ENCODE results near the gene ZNF628.

The ZNF628 gene

DNA sequence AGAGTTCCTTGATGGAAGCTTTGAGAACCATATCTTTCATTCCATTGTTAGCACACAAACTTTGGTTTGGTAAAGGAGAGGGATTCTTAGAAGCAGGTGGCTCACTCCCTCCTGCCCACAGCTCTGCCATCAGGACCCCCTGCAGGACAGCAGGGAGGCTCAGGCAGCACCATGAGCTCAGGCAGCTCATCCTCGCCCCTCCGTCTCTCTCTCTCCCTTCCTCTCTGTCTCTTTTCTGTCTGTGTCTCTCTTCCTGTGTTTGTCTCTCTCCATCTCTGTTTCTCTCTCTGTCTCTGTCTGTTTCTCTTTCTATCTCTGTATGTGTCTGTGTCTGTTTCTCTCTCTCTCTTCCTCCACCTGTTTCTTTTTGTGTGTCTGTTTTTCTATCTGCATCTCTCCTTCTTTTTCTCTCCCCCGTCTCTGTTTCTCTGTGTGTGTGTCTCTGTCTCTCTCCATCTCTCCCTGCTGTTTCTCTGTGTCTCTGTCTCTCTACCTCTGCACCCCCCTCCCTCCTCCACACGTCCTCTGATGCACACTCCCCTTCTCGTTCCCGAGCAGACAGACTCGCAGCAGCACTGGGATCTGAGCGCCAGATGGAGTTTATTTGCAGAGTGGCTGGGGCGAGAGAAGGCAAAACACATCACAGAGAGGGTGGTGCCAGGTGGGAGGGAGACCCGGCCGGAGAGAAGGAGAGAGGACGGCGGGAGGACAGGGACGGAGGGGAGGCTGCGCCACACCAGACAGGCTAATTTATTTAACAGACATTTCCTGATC, 51.8 kb downstream of the ZNF628 start:
- no peaks in the 10 kb centered on the region for H3K4me1 ChIP-seq (ENCODE audit: insufficient read depth, low read length, poor library complexity, severe bottlenecking)
- no peak overlapping the region for H3K9ac ChIP-seq (ENCODE audit: low read depth, low read length, poor library complexity, severe bottlenecking)
- no peaks in the 10 kb centered on the region for H3K9me2 ChIP-seq (replicated peaks; ENCODE audit: low read depth, low read length)
- no peak overlapping the region for H3K4me2 ChIP-seq (ENCODE audit: low read depth, low read length, poor library complexity, severe bottlenecking)
- TF ChIP-seq EZH2phosphoT487 (IDR thresholded peaks at IDR 0.05; ENCODE audit: borderline replicate concordance), result no peak
- TF ChIP-seq, protein P1, sequence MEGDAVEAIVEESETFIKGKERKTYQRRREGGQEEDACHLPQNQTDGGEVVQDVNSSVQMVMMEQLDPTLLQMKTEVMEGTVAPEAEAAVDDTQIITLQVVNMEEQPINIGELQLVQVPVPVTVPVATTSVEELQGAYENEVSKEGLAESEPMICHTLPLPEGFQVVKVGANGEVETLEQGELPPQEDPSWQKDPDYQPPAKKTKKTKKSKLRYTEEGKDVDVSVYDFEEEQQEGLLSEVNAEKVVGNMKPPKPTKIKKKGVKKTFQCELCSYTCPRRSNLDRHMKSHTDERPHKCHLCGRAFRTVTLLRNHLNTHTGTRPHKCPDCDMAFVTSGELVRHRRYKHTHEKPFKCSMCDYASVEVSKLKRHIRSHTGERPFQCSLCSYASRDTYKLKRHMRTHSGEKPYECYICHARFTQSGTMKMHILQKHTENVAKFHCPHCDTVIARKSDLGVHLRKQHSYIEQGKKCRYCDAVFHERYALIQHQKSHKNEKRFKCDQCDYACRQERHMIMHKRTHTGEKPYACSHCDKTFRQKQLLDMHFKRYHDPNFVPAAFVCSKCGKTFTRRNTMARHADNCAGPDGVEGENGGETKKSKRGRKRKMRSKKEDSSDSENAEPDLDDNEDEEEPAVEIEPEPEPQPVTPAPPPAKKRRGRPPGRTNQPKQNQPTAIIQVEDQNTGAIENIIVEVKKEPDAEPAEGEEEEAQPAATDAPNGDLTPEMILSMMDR (conservative IDR thresholded peaks at IDR 0.05; ENCODE audit: low read length), result no peak
- H3K79me2 ChIP-seq (ENCODE audit: insufficient read depth, low read length), result no peaks in the 10 kb centered on the region
- H3F3A ChIP-seq (ENCODE audit: low read depth), result no peaks in the 10 kb centered on the region
- H3K9me3 ChIP-seq (ENCODE audit: insufficient read depth, low read depth, low read length), result no peaks in the 10 kb centered on the region
- no peaks in the 10 kb centered on the region for H3K27me3 ChIP-seq (ENCODE audit: insufficient read depth, low read length, poor library complexity, severe bottlenecking)
- no peak overlapping the region for H2AFZ ChIP-seq (ENCODE audit: low read length)
- no peaks in the 10 kb centered on the region for H4K20me1 ChIP-seq (ENCODE audit: insufficient read depth, low read length, poor library complexity, severe bottlenecking)
- no peaks in the 10 kb centered on the region for H3K36me3 ChIP-seq (ENCODE audit: insufficient read depth, low read length)
- no peak overlapping the region for H3K4me3 ChIP-seq (ENCODE audit: low read length, poor library complexity, severe bottlenecking)

GRCh38 chr19:55529636-55530234, 53.3 kb downstream of the ZNF628 start:
- no peaks in the 10 kb centered on the region for H3K4me1 ChIP-seq (ENCODE audit: insufficient read depth, low read length, poor library complexity, severe bottlenecking)
- H3K9me2 ChIP-seq (replicated peaks; ENCODE audit: low read depth, low read length), result no peaks in the 10 kb centered on the region
- H3K9ac ChIP-seq (ENCODE audit: low read depth, low read length, poor library complexity, severe bottlenecking), result no peak overlapping the region
- H3K9me3 ChIP-seq (ENCODE audit: insufficient read depth, low read depth, low read length), result no peaks in the 10 kb centered on the region
- H3K4me2 ChIP-seq (ENCODE audit: low read depth, low read length, poor library complexity, severe bottlenecking), result no peak overlapping the region
- no peaks in the 10 kb centered on the region for H3F3A ChIP-seq (ENCODE audit: low read depth)
- no peaks in the 10 kb centered on the region for H3K36me3 ChIP-seq (ENCODE audit: insufficient read depth, low read length)
- H2AFZ ChIP-seq (ENCODE audit: low read length), result no peak overlapping the region
- H3K4me3 ChIP-seq (ENCODE audit: low read length, poor library complexity, severe bottlenecking), result no peak overlapping the region
- TF ChIP-seq, protein P1 (conservative IDR thresholded peaks at IDR 0.05; ENCODE audit: low read length), result no peak
- TF ChIP-seq EZH2phosphoT487 (IDR thresholded peaks at IDR 0.05; ENCODE audit: borderline replicate concordance), result no peak
- H3K27me3 ChIP-seq (ENCODE audit: insufficient read depth, low read length, poor library complexity, severe bottlenecking), result no peaks in the 10 kb centered on the region
- H4K20me1 ChIP-seq (ENCODE audit: insufficient read depth, low read length, poor library complexity, severe bottlenecking), result no peaks in the 10 kb centered on the region
- H3K79me2 ChIP-seq (ENCODE audit: insufficient read depth, low read length), result no peaks in the 10 kb centered on the region

- Histone ChIP-seq H3K4me3 (ENCODE audit: low read length, poor library complexity, severe bottlenecking) (no peak overlapping the region), H4K20me1 (ENCODE audit: insufficient read depth, low read length, poor library complexity, severe bottlenecking) (no peaks in the 10 kb centered on the region), H2AFZ (ENCODE audit: low read length) (no peak overlapping the region), H3K27me3 (ENCODE audit: insufficient read depth, low read length, poor library complexity, severe bottlenecking) (no peaks in the 10 kb centered on the region), H3K9me2 (replicated peaks; ENCODE audit: low read depth, low read length) (no peaks in the 10 kb centered on the region), H3K4me2 (ENCODE audit: low read depth, low read length, poor library complexity, severe bottlenecking) (no peak overlapping the region), H3K79me2 (ENCODE audit: insufficient read depth, low read length) (no peaks in the 10 kb centered on the region), H3K4me1 (ENCODE audit: insufficient read depth, low read length, poor library complexity, severe bottlenecking) (no peaks in the 10 kb centered on the region), H3F3A (ENCODE audit: low read depth) (no peaks in the 10 kb centered on the region), H3K36me3 (ENCODE audit: insufficient read depth, low read length) (no peaks in the 10 kb centered on the region), H3K9ac (ENCODE audit: low read depth, low read length, poor library complexity, severe bottlenecking) (no peak overlapping the region), H3K9me3 (ENCODE audit: insufficient read depth, low read depth, low read length) (no peaks in the 10 kb centered on the region)
- TF ChIP-seq EZH2phosphoT487 (IDR thresholded peaks at IDR 0.05; ENCODE audit: borderline replicate concordance), result no peak
- TF ChIP-seq, protein P1 (conservative IDR thresholded peaks at IDR 0.05; ENCODE audit: low read length), result no peak
Measured at GRCh38 chr19:55530996-55531395, 54.6 kb downstream of the ZNF628 start.
